Caco-2 (cell line): Measurements from ENCODE around the gene FHOD3. TPM values are rescaled to one million over a fixed set of nuclear protein-coding genes. Genes with fewer than 3 reads are reported as not detected.

Experiments
- BruUV-seq: library from RNA; stranded (reverse); fragments of 400-500 nt; replicated peaks from 2 replicates; lab custom pipeline; 2021; lab: Mats Ljungman, UMichigan
- CTCF ChIA-PET: fragments of 300-600 bp; sonication (Branson Sonifier 250); formaldehyde crosslinking; loops from one replicate; lab custom pipeline; 2022; ENCODE audit warnings: antibody characterized with exemption; lab: Charles Lee
- POLR2A ChIA-PET: fragments of 300-600 bp; sonication (Branson Sonifier 250); formaldehyde crosslinking; loops from one replicate; lab custom pipeline; 2022; ENCODE audit warnings: antibody characterized with exemption; lab: Charles Lee
- DNase-seq, 2 experiments: peaks; one replicate each; pipeline versions ENCODE4 v3.0.0 to v3.0.0-alpha.2; 2020 to 2022
- H3K27me3 ChIP-seq: replicated peaks from 2 replicates; pipeline ENCODE4 v1.6.0; 2011; ENCODE audit warnings: low read length; ENCODE audit not compliant: control insufficient read depth, insufficient read depth
- H3K36me3 ChIP-seq: 2 replicates; pipeline ENCODE4 v1.5.1; 2011; ENCODE audit warnings: low read length; ENCODE audit not compliant: control insufficient read depth, insufficient read depth
- H3K4me1 ChIP-seq: fragments of 250-450 bp; sonication (Bioruptor Pico); 2 replicates; pipeline ENCODE4 v1.5.1; 2020; ENCODE audit warnings: mild to moderate bottlenecking
- H3K4me3 ChIP-seq: 2 replicates; pipeline ENCODE4 v1.5.1; 2011; ENCODE audit warnings: low read depth, mild to moderate bottlenecking, control low read depth, low read length
- H3K9me3 ChIP-seq: fragments of 250-450 bp; sonication (Bioruptor Pico); 2 replicates; pipeline ENCODE4 v1.5.1; 2020; ENCODE audit warnings: mild to moderate bottlenecking, moderate library complexity
- H3K27ac Mint-ChIP-seq: one replicate; pipeline ENCODE4 v1.8.0; 2022; ENCODE audit warnings: mixed read lengths; ENCODE audit not compliant: unreplicated experiment
- H3K27me3 Mint-ChIP-seq: one replicate; pipeline ENCODE4 v1.8.0; 2022; ENCODE audit warnings: mixed read lengths; ENCODE audit not compliant: insufficient read depth, unreplicated experiment
- H3K36me3 Mint-ChIP-seq: one replicate; pipeline ENCODE4 v1.8.0; 2022; ENCODE audit warnings: mild to moderate bottlenecking, mixed read lengths; ENCODE audit not compliant: insufficient read depth, unreplicated experiment
- H3K4me1 Mint-ChIP-seq: one replicate; pipeline ENCODE4 v1.8.0; 2022; ENCODE audit warnings: low read depth, mixed read lengths; ENCODE audit not compliant: unreplicated experiment
- H3K4me3 Mint-ChIP-seq: one replicate; pipeline ENCODE4 v1.8.0; 2022; ENCODE audit warnings: mild to moderate bottlenecking, moderate library complexity, mixed read lengths; ENCODE audit not compliant: unreplicated experiment
- H3K9me3 Mint-ChIP-seq: one replicate; pipeline ENCODE4 v1.8.0; 2022; ENCODE audit warnings: mixed read lengths; ENCODE audit not compliant: unreplicated experiment
- intact Hi-C: fragments of 100-400 bp; cut with micrococcal nuclease; formaldehyde crosslinking; loops from one replicate; pipeline ENCODE4 v1.10.0; 2022; ENCODE audit not compliant: unreplicated experiment
- total RNA-seq: library from RNA; stranded (reverse); gene quantifications from 2 replicates; pipeline ENCODE4 v1.2.3, GENCODE V29; 2022
- TF ChIP-seq, protein P1 (sequence below), 2 experiments: fragments of 200-600 bp in 1 of 2; IDR thresholded peaks; 1 replicate in 1 of 2; 2 replicates in 1 of 2; pipeline versions ENCODE4 v1.5.1 to v1.8.0; 2011 to 2022; ENCODE audit warnings: antibody characterized with exemption in 1 of 2, control low read depth in 1 of 2, inconsistent platforms in 1 of 2, low read depth in 1 of 2, low read length in 1 of 2, mild to moderate bottlenecking in 1 of 2, moderate library complexity in 1 of 2; ENCODE audit not compliant: insufficient read depth in 1 of 2, severe bottlenecking in 1 of 2, unreplicated experiment in 1 of 2

Gene FHOD3
- total RNA-seq, 1 experiment from 2014 or later, result not detected

- H3K9me3 ChIP-seq, result no peaks in the 10 kb centered on the region
- no TSS peak for BruUV-seq
- H3K27me3 Mint-ChIP-seq, result peaks cover 9% of the 10 kb centered on the region
- H3K4me3 Mint-ChIP-seq, result no peak overlapping the region
- intact Hi-C loops, result no loop called here
- no peaks in the 10 kb centered on the region for H3K4me1 ChIP-seq
- DNase-seq, result no peak
- no peaks in the 10 kb centered on the region for H3K27me3 ChIP-seq
- TF ChIP-seq, protein P1, sequence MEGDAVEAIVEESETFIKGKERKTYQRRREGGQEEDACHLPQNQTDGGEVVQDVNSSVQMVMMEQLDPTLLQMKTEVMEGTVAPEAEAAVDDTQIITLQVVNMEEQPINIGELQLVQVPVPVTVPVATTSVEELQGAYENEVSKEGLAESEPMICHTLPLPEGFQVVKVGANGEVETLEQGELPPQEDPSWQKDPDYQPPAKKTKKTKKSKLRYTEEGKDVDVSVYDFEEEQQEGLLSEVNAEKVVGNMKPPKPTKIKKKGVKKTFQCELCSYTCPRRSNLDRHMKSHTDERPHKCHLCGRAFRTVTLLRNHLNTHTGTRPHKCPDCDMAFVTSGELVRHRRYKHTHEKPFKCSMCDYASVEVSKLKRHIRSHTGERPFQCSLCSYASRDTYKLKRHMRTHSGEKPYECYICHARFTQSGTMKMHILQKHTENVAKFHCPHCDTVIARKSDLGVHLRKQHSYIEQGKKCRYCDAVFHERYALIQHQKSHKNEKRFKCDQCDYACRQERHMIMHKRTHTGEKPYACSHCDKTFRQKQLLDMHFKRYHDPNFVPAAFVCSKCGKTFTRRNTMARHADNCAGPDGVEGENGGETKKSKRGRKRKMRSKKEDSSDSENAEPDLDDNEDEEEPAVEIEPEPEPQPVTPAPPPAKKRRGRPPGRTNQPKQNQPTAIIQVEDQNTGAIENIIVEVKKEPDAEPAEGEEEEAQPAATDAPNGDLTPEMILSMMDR (IDR thresholded peaks at IDR 0.05; ENCODE audit: insufficient read depth in 1 of 2, low read depth in 1 of 2, low read length in 1 of 2, severe bottlenecking in 1 of 2, unreplicated experiment in 1 of 2), result no peak
- no peaks in the 10 kb centered on the region for H3K4me1 Mint-ChIP-seq
- no peaks in the 10 kb centered on the region for H3K36me3 Mint-ChIP-seq
- no peaks in the 10 kb centered on the region for H3K36me3 ChIP-seq
- CTCF ChIA-PET, result no interaction called here
- H3K27ac Mint-ChIP-seq, result no peak overlapping the region
- H3K4me3 ChIP-seq, result no peak overlapping the region
- no peaks in the 10 kb centered on the region for H3K9me3 Mint-ChIP-seq
- POLR2A ChIA-PET, result no interaction called here
Observed at GRCh38 chr18:36304723-36305122, 7.2 kb downstream of the FHOD3 start.

- H3K4me3 ChIP-seq, result no peak overlapping the region
- no peaks in the 10 kb centered on the region for H3K36me3 Mint-ChIP-seq
- TF ChIP-seq, protein P1 (IDR thresholded peaks at IDR 0.05; ENCODE audit: insufficient read depth in 1 of 2, low read depth in 1 of 2, low read length in 1 of 2, severe bottlenecking in 1 of 2, unreplicated experiment in 1 of 2), result no peak
- DNase-seq, result no peak
- ChIA-PET POLR2A (no interaction called here), CTCF (no interaction called here)
- H3K27ac Mint-ChIP-seq, result no peak overlapping the region
- H3K4me1 ChIP-seq, result no peaks in the 10 kb centered on the region
- H3K4me3 Mint-ChIP-seq, result no peak overlapping the region
- H3K27me3 Mint-ChIP-seq, result peaks cover 7% of the 10 kb centered on the region
- no peaks in the 10 kb centered on the region for H3K36me3 ChIP-seq
- no TSS peak for BruUV-seq
- H3K4me1 Mint-ChIP-seq, result no peaks in the 10 kb centered on the region
- no peaks in the 10 kb centered on the region for H3K9me3 ChIP-seq
- no peaks in the 10 kb centered on the region for H3K27me3 ChIP-seq
- no peaks in the 10 kb centered on the region for H3K9me3 Mint-ChIP-seq
- intact Hi-C loops, result no loop called here
Observed at GRCh38 chr18:36305375-36305774, 7.9 kb downstream of the FHOD3 start.

- TF ChIP-seq, protein P1 (IDR thresholded peaks at IDR 0.05; ENCODE audit: insufficient read depth in 1 of 2, low read depth in 1 of 2, low read length in 1 of 2, severe bottlenecking in 1 of 2, unreplicated experiment in 1 of 2), result no peak
- Mint-ChIP-seq H3K4me3 (no peak overlapping the region), H3K9me3 (no peaks in the 10 kb centered on the region), H3K27ac (no peak overlapping the region), H3K4me1 (no peaks in the 10 kb centered on the region), H3K36me3 (no peaks in the 10 kb centered on the region), H3K27me3 (peaks cover 13% of the 10 kb centered on the region)
- no peak for DNase-seq
- no peaks in the 10 kb centered on the region for H3K27me3 ChIP-seq
- H3K9me3 ChIP-seq, result no peaks in the 10 kb centered on the region
- POLR2A ChIA-PET, result no interaction called here
- no peaks in the 10 kb centered on the region for H3K4me1 ChIP-seq
- H3K4me3 ChIP-seq, result no peak overlapping the region
- CTCF ChIA-PET, result no interaction called here
- no peaks in the 10 kb centered on the region for H3K36me3 ChIP-seq
- intact Hi-C loops, result no loop called here
- no TSS peak for BruUV-seq
Observed at GRCh38 chr18:36307513-36307912, 10.0 kb downstream of the FHOD3 start.
